DMS153 (cell line): ENCODE measurements around the gene FAM89A.

Experiments used
- DNase-seq: peaks from one replicate; lab custom pipeline; 2025; lab: John Stamatoyannopoulos, UW

Gene FAM89A

GRCh38 chr1:231040019-231040799 lies at the start of gene FAM89A:
TSS of gene FAM89A (minus strand) at chr1:231040254. CDS start at chr1:231040211, 43 bp downstream.
- no peak for DNase-seq

- DNase-seq: no peak
These were observed 44.3 kb upstream of the FAM89A start for GRCh38 chr1:231084353-231084752.

- no peak for DNase-seq
These were observed 39.1 kb upstream of the FAM89A start for GRCh38 chr1:231079163-231079562.

GRCh38 chr1:231078250-231078649 lies 38.2 kb upstream of the FAM89A start:
- no peak for DNase-seq

GRCh38 chr1:231076802-231077201 lies 36.7 kb upstream of the FAM89A start:
- no peak for DNase-seq

- no peak for DNase-seq
These were observed 35.4 kb upstream of the FAM89A start for GRCh38 chr1:231075497-231075896.

- no peak for DNase-seq
These were observed 35.0 kb upstream of the FAM89A start for GRCh38 chr1:231075020-231075419.

GRCh38 chr1:231074046-231074445 lies 34.0 kb upstream of the FAM89A start:
- no peak for DNase-seq

- no peak for DNase-seq
These were observed 33.3 kb upstream of the FAM89A start for GRCh38 chr1:231073331-231073730.

GRCh38 chr1:231072502-231073094 lies 32.5 kb upstream of the FAM89A start:
- no peak for DNase-seq

GRCh38 chr1:231072041-231072440 lies 32.0 kb upstream of the FAM89A start:
- no peak for DNase-seq

- no peak for DNase-seq
These were observed 30.8 kb upstream of the FAM89A start for GRCh38 chr1:231070758-231071444.

GRCh38 chr1:231069333-231069732 lies 29.3 kb upstream of the FAM89A start:
- DNase-seq: no peak

GRCh38 chr1:231068762-231069161 lies 28.7 kb upstream of the FAM89A start:
- no peak for DNase-seq

- DNase-seq: no peak
These were observed 25.6 kb upstream of the FAM89A start for GRCh38 chr1:231065510-231066241.

- DNase-seq: no peak
These were observed 24.4 kb upstream of the FAM89A start for GRCh38 chr1:231064418-231064817.

- no peak for DNase-seq
These were observed 23.3 kb upstream of the FAM89A start for GRCh38 chr1:231063331-231063730.

- DNase-seq: no peak
These were observed 22.6 kb upstream of the FAM89A start for GRCh38 chr1:231062500-231063270.

- DNase-seq: no peak
These were observed 19.6 kb upstream of the FAM89A start for GRCh38 chr1:231059566-231060193.

GRCh38 chr1:231058416-231059109 lies 18.5 kb upstream of the FAM89A start:
- no peak for DNase-seq

GRCh38 chr1:231057410-231057809 lies 17.4 kb upstream of the FAM89A start:
- DNase-seq: no peak
